Measurements from ENCODE around the gene SPINK1. TPM values are rescaled to one million over a fixed set of nuclear protein-coding genes. Genes with fewer than 3 reads are reported as not detected.

Gene SPINK1
- total RNA-seq, 2 donors from 2014 or later, result 423 to 623 TPM

GRCh38 chr5:147852365-147852764, 20.9 kb upstream of the SPINK1 start:
- no peaks in the 10 kb centered on the region for H3K9me3 ChIP-seq
- no peaks in the 10 kb centered on the region for H3K36me3 ChIP-seq
- TF ChIP-seq CTCF (IDR thresholded peaks at IDR 0.05), result no peak

GRCh38 chr5:147851578-147851977, 20.1 kb upstream of the SPINK1 start:
- Histone ChIP-seq H3K9me3 (no peaks in the 10 kb centered on the region), H3K27me3 (no peaks in the 10 kb centered on the region), H3K36me3 (no peaks in the 10 kb centered on the region), H3K9ac (ENCODE audit: low read depth in 2 of 2, low read length in 2 of 2) (no peak overlapping the region), H3K27ac (no peak overlapping the region), H3K4me3 (no peak overlapping the region), H3K4me1 (no peaks in the 10 kb centered on the region)
- intact Hi-C loops (cut with DNase I), result no loop called here
- no peak for DNase-seq
- no peak for TF ChIP-seq CTCF (IDR thresholded peaks at IDR 0.05)

More at GRCh38 chr5:147852365-147852764, 20.9 kb upstream of the SPINK1 start:
- intact Hi-C loops (cut with DNase I), result no loop called here
- no peak overlapping the region for H3K4me3 ChIP-seq
- no peaks in the 10 kb centered on the region for H3K27me3 ChIP-seq
- no peaks in the 10 kb centered on the region for H3K4me1 ChIP-seq
- DNase-seq, result no peak
- no peak overlapping the region for H3K9ac ChIP-seq (ENCODE audit: low read depth in 2 of 2, low read length in 2 of 2)
- H3K27ac ChIP-seq, result no peak overlapping the region

GRCh38 chr5:147849226-147849625, 17.8 kb upstream of the SPINK1 start:
- no peaks in the 10 kb centered on the region for H3K4me1 ChIP-seq
- intact Hi-C loops (cut with DNase I), result no loop called here

GRCh38 chr5:147845618-147846017, 14.1 kb upstream of the SPINK1 start:
- Histone ChIP-seq H3K9ac (ENCODE audit: low read depth in 2 of 2, low read length in 2 of 2) (no peak overlapping the region), H3K9me3 (no peaks in the 10 kb centered on the region), H3K27me3 (no peaks in the 10 kb centered on the region), H3K36me3 (no peaks in the 10 kb centered on the region), H3K4me1 (no peaks in the 10 kb centered on the region), H3K4me3 (no peak overlapping the region), H3K27ac (no peak overlapping the region)
- DNase-seq, result no peak
- TF ChIP-seq CTCF (IDR thresholded peaks at IDR 0.05), result no peak
- intact Hi-C loops (cut with DNase I), result no loop called here

More at GRCh38 chr5:147849226-147849625, 17.8 kb upstream of the SPINK1 start:
- Histone ChIP-seq H3K4me3 (no peak overlapping the region), H3K27ac (no peak overlapping the region), H3K9me3 (no peaks in the 10 kb centered on the region), H3K27me3 (no peaks in the 10 kb centered on the region), H3K36me3 (no peaks in the 10 kb centered on the region), H3K9ac (ENCODE audit: low read depth in 2 of 2, low read length in 2 of 2) (no peak overlapping the region)
- no peak for DNase-seq
- no peak for TF ChIP-seq CTCF (IDR thresholded peaks at IDR 0.05)

GRCh38 chr5:147844846-147845245, 13.4 kb upstream of the SPINK1 start:
- no peak for TF ChIP-seq CTCF (IDR thresholded peaks at IDR 0.05)
- Histone ChIP-seq H3K36me3 (no peaks in the 10 kb centered on the region), H3K9ac (ENCODE audit: low read depth in 2 of 2, low read length in 2 of 2) (no peak overlapping the region), H3K9me3 (no peaks in the 10 kb centered on the region), H3K4me3 (no peak overlapping the region), H3K27me3 (no peaks in the 10 kb centered on the region), H3K4me1 (no peaks in the 10 kb centered on the region), H3K27ac (no peak overlapping the region)
- intact Hi-C loops (cut with DNase I), result no loop called here
- no peak for DNase-seq

- no peaks in the 10 kb centered on the region for H3K36me3 ChIP-seq
- H3K4me3 ChIP-seq, result no peak overlapping the region
- no peaks in the 10 kb centered on the region for H3K27me3 ChIP-seq
- no peaks in the 10 kb centered on the region for H3K4me1 ChIP-seq
- no peak for DNase-seq
- no peak overlapping the region for H3K9ac ChIP-seq (ENCODE audit: low read depth in 2 of 2, low read length in 2 of 2)
- H3K9me3 ChIP-seq, result no peaks in the 10 kb centered on the region
- H3K27ac ChIP-seq, result no peak overlapping the region
- intact Hi-C loops (cut with DNase I), result no loop called here
- TF ChIP-seq CTCF (IDR thresholded peaks at IDR 0.05), result no peak
Observed at GRCh38 chr5:147842869-147843268, 11.4 kb upstream of the SPINK1 start.

Measured in colonic mucosa (tissue), 4 donors.